ENCODE results near the gene DCLK2.
A peak's percentile ranks its signal among the peaks of the same experiment; 100 is the strongest.

DCLK2 gene

GRCh38 chr4:150231107-150231770 lies 153.0 kb downstream of the DCLK2 start:
- H3K36me3 Mint-ChIP-seq (ENCODE audit: low read depth), result peaks cover 21% of the 10 kb centered on the region
- H3K27ac Mint-ChIP-seq, result no peak overlapping the region
- peaks cover 3% of the 10 kb centered on the region for H3K27me3 Mint-ChIP-seq (ENCODE audit: low read depth)
- no peak overlapping the region for H3K4me3 Mint-ChIP-seq
- no peak for TF ChIP-seq CTCF (IDR thresholded peaks at IDR 0.05; ENCODE audit: unreplicated experiment in 3 of 3)
- peaks cover 33% of the 10 kb centered on the region for H3K4me1 Mint-ChIP-seq
- H3K9me3 Mint-ChIP-seq, result no peaks in the 10 kb centered on the region

- no peak overlapping the region for H3K27ac Mint-ChIP-seq
- H3K27me3 Mint-ChIP-seq (ENCODE audit: low read depth), result peaks cover 3% of the 10 kb centered on the region
- peaks cover 21% of the 10 kb centered on the region for H3K36me3 Mint-ChIP-seq (ENCODE audit: low read depth)
- TF ChIP-seq CTCF (IDR thresholded peaks at IDR 0.05; ENCODE audit: unreplicated experiment in 3 of 3), result no peak
- peaks cover 40% of the 10 kb centered on the region for H3K4me1 Mint-ChIP-seq
- H3K4me3 Mint-ChIP-seq, result no peak overlapping the region
- H3K9me3 Mint-ChIP-seq, result no peaks in the 10 kb centered on the region
Observed at GRCh38 chr4:150232029-150232428, 153.8 kb downstream of the DCLK2 start.

- TF ChIP-seq CTCF (IDR thresholded peaks at IDR 0.05; ENCODE audit: unreplicated experiment in 3 of 3), result no peak
- Mint-ChIP-seq H3K27me3 (ENCODE audit: low read depth) (peaks cover 3% of the 10 kb centered on the region), H3K4me3 (no peak overlapping the region), H3K9me3 (no peaks in the 10 kb centered on the region), H3K4me1 (peaks cover 44% of the 10 kb centered on the region), H3K27ac (no peak overlapping the region), H3K36me3 (ENCODE audit: low read depth) (peaks cover 18% of the 10 kb centered on the region)
Observed at GRCh38 chr4:150234246-150234645, 156.0 kb downstream of the DCLK2 start.

GRCh38 chr4:150235317-150235716 lies 157.1 kb downstream of the DCLK2 start:
- Mint-ChIP-seq H3K4me1 (peaks cover 33% of the 10 kb centered on the region), H3K9me3 (no peaks in the 10 kb centered on the region), H3K4me3 (no peak overlapping the region), H3K27me3 (ENCODE audit: low read depth) (peaks cover 7% of the 10 kb centered on the region), H3K27ac (peak overlapping the region; percentile 9 to 47 (median 10)), H3K36me3 (ENCODE audit: low read depth) (peaks cover 21% of the 10 kb centered on the region)
- TF ChIP-seq CTCF (IDR thresholded peaks at IDR 0.05; ENCODE audit: unreplicated experiment in 3 of 3), result no peak

- peaks cover 4% of the 10 kb centered on the region for H3K27me3 Mint-ChIP-seq (ENCODE audit: low read depth)
- no peak overlapping the region for H3K4me3 Mint-ChIP-seq
- peaks cover 29% of the 10 kb centered on the region for H3K4me1 Mint-ChIP-seq
- no peaks in the 10 kb centered on the region for H3K9me3 Mint-ChIP-seq
- peaks cover 23% of the 10 kb centered on the region for H3K36me3 Mint-ChIP-seq (ENCODE audit: low read depth)
- TF ChIP-seq CTCF (IDR thresholded peaks at IDR 0.05; ENCODE audit: unreplicated experiment in 3 of 3), result no peak
- H3K27ac Mint-ChIP-seq, result peak overlapping the region; percentile 9 to 47 (median 10)
Observed at GRCh38 chr4:150235808-150236271, 157.6 kb downstream of the DCLK2 start.

GRCh38 chr4:150236626-150237025 lies 158.4 kb downstream of the DCLK2 start:
- no peaks in the 10 kb centered on the region for H3K9me3 Mint-ChIP-seq
- peaks cover 7% of the 10 kb centered on the region for H3K27me3 Mint-ChIP-seq (ENCODE audit: low read depth)
- no peak for TF ChIP-seq CTCF (IDR thresholded peaks at IDR 0.05; ENCODE audit: unreplicated experiment in 3 of 3)
- H3K36me3 Mint-ChIP-seq (ENCODE audit: low read depth), result peaks cover 26% of the 10 kb centered on the region
- H3K4me3 Mint-ChIP-seq, result no peak overlapping the region
- peak overlapping the region; percentile 10 to 63 (median 47) for H3K27ac Mint-ChIP-seq
- peaks cover 26% of the 10 kb centered on the region for H3K4me1 Mint-ChIP-seq
